Measurements from ENCODE around the gene CD177.

Gene CD177

DNA sequence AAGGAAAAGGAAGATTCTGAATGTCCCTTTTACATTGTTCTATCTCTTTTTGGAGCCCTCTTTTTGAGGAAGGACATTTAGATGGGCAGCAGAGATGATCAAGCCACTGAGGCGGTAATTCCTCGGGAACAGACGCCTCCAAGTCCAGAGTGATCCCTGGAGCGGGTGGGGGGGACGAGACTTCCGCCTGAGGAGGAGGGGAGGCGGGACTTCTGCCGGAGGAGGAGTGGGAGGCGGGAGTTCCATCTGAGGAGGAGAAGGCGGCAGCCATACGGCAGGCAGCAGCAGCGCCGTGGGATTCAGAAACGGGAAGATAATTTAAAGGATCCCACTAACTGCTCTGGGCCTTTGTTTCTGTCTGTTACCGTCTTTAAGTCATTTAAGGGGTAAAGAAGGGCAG is 37.6 kb upstream of the CD177 start:
- TF ChIP-seq TAF1 (IDR thresholded peaks at IDR 0.05; ENCODE audit: borderline replicate concordance, insufficient read depth, low read length): no peak

DNA sequence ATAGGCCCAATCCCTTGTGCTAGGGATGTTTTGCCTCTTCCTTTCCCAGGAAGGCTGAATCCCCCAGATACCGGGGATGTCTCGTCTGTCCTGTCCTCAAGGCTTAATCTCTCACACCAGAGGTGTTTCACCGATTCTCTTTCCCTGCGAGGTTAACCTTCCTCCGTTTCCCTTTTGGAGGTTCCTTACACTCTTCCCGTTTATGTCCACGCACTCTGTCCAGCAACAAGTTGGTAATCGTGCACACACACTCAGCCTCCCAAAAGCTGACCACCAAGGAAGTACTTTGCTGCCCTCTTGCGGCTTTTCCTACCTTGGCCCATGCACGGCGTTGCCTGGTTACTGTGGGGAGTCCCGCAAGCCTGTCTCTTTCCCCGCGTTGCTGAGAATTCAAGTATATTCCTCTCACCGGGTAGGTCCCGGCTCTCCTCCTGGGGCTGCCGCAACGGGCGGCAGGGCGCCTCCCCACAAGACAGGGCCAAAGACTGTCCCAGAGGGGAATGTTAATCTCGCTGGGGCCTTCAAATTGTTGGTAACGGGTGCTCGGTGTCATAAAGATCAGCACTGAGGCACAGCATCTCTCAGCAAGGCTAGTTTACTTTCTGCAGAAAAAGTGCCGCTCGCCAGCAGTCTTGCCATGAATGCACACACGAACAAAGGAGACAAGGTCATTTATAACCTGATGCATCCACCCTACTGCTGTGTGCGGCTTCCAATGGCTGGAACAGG is 36.7 kb upstream of the CD177 start:
- TF ChIP-seq POLR2AphosphoS5 (IDR thresholded peaks at IDR 0.05; ENCODE audit: low read depth, low read length) (no peak), FOXP2 (optimal IDR thresholded peaks at IDR 0.05; ENCODE audit: borderline replicate concordance, extremely low read depth, extremely low read length, insufficient read depth) (no peak)
- TF ChIP-seq, protein P1, sequence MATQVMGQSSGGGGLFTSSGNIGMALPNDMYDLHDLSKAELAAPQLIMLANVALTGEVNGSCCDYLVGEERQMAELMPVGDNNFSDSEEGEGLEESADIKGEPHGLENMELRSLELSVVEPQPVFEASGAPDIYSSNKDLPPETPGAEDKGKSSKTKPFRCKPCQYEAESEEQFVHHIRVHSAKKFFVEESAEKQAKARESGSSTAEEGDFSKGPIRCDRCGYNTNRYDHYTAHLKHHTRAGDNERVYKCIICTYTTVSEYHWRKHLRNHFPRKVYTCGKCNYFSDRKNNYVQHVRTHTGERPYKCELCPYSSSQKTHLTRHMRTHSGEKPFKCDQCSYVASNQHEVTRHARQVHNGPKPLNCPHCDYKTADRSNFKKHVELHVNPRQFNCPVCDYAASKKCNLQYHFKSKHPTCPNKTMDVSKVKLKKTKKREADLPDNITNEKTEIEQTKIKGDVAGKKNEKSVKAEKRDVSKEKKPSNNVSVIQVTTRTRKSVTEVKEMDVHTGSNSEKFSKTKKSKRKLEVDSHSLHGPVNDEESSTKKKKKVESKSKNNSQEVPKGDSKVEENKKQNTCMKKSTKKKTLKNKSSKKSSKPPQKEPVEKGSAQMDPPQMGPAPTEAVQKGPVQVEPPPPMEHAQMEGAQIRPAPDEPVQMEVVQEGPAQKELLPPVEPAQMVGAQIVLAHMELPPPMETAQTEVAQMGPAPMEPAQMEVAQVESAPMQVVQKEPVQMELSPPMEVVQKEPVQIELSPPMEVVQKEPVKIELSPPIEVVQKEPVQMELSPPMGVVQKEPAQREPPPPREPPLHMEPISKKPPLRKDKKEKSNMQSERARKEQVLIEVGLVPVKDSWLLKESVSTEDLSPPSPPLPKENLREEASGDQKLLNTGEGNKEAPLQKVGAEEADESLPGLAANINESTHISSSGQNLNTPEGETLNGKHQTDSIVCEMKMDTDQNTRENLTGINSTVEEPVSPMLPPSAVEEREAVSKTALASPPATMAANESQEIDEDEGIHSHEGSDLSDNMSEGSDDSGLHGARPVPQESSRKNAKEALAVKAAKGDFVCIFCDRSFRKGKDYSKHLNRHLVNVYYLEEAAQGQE (IDR thresholded peaks at IDR 0.05; ENCODE audit: insufficient read depth in 1 of 2, low read depth in 2 of 2, low read length in 2 of 2): peak in 1 of 2 experiments; percentile 65; a peak in 1 of 4 replicates

DNA sequence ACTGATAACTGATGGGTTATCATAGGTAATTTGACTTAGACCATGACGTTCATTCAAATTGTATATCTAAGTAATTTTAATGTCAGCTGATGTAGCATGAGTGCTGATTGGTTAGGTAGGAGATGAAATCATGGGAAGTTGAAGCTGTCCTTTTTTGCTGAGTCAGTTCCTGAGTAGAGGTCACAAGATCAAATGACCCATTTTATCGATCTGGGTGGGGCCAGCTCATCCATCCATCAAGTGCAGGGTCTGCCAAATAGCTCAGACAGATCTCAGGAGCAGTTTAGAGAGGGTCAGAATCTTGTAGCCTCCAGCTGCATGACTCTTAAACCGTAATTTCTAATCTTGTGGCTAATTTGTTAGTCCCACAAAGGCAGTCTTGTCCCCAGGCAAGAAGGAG is 35.3 kb upstream of the CD177 start:
- TF ChIP-seq FOXP2 (optimal IDR thresholded peaks at IDR 0.05; ENCODE audit: borderline replicate concordance, extremely low read depth, extremely low read length, insufficient read depth): no peak
- TF ChIP-seq TAF1 (IDR thresholded peaks at IDR 0.05; ENCODE audit: borderline replicate concordance, insufficient read depth, low read length): no peak
- TF ChIP-seq POLR2AphosphoS5 (IDR thresholded peaks at IDR 0.05; ENCODE audit: low read depth, low read length): no peak
- TF ChIP-seq, protein P1 (IDR thresholded peaks at IDR 0.05; ENCODE audit: insufficient read depth in 1 of 2, low read depth in 2 of 2, low read length in 2 of 2): no peak
- TF ChIP-seq SIN3A (IDR thresholded peaks at IDR 0.05; ENCODE audit: borderline replicate concordance, insufficient read depth, low read length): no peak

DNA sequence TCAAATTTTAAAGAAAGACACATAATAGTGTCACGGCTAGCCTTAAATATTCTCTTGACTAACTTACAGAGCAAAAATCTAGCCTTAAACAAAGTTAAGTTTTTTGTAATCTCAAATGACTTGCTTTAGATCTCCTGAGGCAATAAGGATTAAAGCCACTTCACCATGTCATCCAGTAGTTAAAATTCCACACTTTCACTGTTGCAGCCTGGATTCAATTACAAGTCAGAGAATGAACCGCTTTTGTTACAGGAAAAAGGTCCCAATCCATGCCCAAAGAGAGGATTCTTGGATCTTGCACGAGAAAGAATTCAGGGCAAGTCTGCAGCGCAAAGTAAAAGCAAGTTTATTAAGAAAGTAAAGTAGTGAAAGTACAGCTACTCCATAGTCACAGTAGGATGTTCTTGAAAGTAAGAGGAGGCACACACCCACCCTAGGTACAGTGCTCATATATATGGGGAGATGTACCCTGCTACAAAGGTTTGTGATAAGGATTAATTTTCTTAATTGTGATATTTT is 34.6 kb upstream of the CD177 start:
- TF ChIP-seq TAF1 (IDR thresholded peaks at IDR 0.05; ENCODE audit: borderline replicate concordance, insufficient read depth, low read length) (no peak), FOXP2 (optimal IDR thresholded peaks at IDR 0.05; ENCODE audit: borderline replicate concordance, extremely low read depth, extremely low read length, insufficient read depth) (no peak), POLR2AphosphoS5 (IDR thresholded peaks at IDR 0.05; ENCODE audit: low read depth, low read length) (no peak), SIN3A (IDR thresholded peaks at IDR 0.05; ENCODE audit: borderline replicate concordance, insufficient read depth, low read length) (no peak)
- TF ChIP-seq, protein P1 (IDR thresholded peaks at IDR 0.05; ENCODE audit: insufficient read depth in 1 of 2, low read depth in 2 of 2, low read length in 2 of 2): no peak

DNA sequence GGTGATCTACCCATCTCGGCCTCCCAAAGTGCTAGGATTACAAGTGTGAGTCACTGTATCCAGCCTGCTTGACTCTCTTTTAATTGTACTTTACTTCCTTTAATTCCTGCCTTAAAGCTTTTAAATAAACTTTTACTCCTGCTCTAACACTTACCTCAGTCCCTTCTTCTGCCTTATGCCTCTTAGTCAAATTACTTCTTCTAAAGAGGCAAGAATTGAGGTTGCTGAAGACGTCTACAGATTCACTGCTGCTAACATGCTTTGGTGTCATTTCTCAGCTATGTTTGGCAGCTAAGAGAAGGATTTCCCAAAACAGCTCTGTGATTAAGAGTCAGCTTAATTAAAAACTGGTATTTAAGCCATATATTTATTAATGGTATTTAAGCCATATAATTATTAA is 32.9 kb upstream of the CD177 start:
- TF ChIP-seq, protein P1 (IDR thresholded peaks at IDR 0.05; ENCODE audit: insufficient read depth in 1 of 2, low read depth in 2 of 2, low read length in 2 of 2): no peak
- TF ChIP-seq POLR2AphosphoS5 (IDR thresholded peaks at IDR 0.05; ENCODE audit: low read depth, low read length) (no peak), FOXP2 (optimal IDR thresholded peaks at IDR 0.05; ENCODE audit: borderline replicate concordance, extremely low read depth, extremely low read length, insufficient read depth) (no peak), TAF1 (IDR thresholded peaks at IDR 0.05; ENCODE audit: borderline replicate concordance, insufficient read depth, low read length) (no peak), SIN3A (IDR thresholded peaks at IDR 0.05; ENCODE audit: borderline replicate concordance, insufficient read depth, low read length) (no peak)
